Small intestine (tissue), 7 donors: ENCODE measurements around the gene PRELID1. TPM values are rescaled to one million over a fixed set of nuclear protein-coding genes. Genes with fewer than 3 reads are reported as not detected.

Source experiments
- DNase-seq, 2 donors: peaks; one replicate each; pipeline versions ENCODE4 v3.0.0 to v3.0.0-alpha.2; 2013
- FAIRE-seq: peaks from 2 replicates; lab custom pipeline; 2012; peaks lifted over from hg19 to GRCh38; lab: Jason Lieb, UNC
- H3K27ac ChIP-seq, 3 donors: one replicate each; pipeline ENCODE4 v1.5.1; 2013; ENCODE audit warnings: low read length in 2 of 3, mild to moderate bottlenecking in 2 of 3, control low read depth in 1 of 3, inconsistent platforms in 1 of 3, low read depth in 1 of 3, moderate library complexity in 1 of 3
- H3K27me3 ChIP-seq, 3 donors: one replicate each; pipeline ENCODE4 v1.6.1; 2013; ENCODE audit warnings: low read length in 3 of 3, inconsistent platforms in 1 of 3; ENCODE audit not compliant: control insufficient read depth in 3 of 3, insufficient read depth in 3 of 3
- H3K36me3 ChIP-seq, 3 donors: one replicate each; pipeline ENCODE4 v1.6.1; 2013; ENCODE audit warnings: low read length in 3 of 3, inconsistent platforms in 1 of 3, low read depth in 1 of 3, mild to moderate bottlenecking in 1 of 3, moderate library complexity in 1 of 3; ENCODE audit not compliant: control insufficient read depth in 3 of 3, insufficient read depth in 2 of 3
- H3K4me1 ChIP-seq, 3 donors: one replicate each; pipeline ENCODE4 v1.6.1; 2013; ENCODE audit warnings: low read length in 2 of 3, inconsistent platforms in 1 of 3, low read depth in 1 of 3, mild to moderate bottlenecking in 1 of 3, moderate library complexity in 1 of 3; ENCODE audit not compliant: control insufficient read depth in 3 of 3, insufficient read depth in 2 of 3
- H3K4me3 ChIP-seq, 3 donors: one replicate each; pipeline ENCODE4 v1.5.1; 2013; ENCODE audit warnings: low read length in 3 of 3, control low read depth in 1 of 3, inconsistent platforms in 1 of 3, low read depth in 1 of 3, mild to moderate bottlenecking in 1 of 3, moderate library complexity in 1 of 3
- H3K9me3 ChIP-seq, 2 donors: one replicate each; pipeline ENCODE4 v1.6.1; 2013; ENCODE audit warnings: low read depth in 1 of 2, low read length in 1 of 2; ENCODE audit not compliant: control insufficient read depth in 2 of 2, insufficient read depth in 1 of 2
- WGBS, 3 donors: extraction: QIAGEN DNeasy Blood & Tissue Kit; methylation state at CpG; one replicate each; pipeline ENCODE4 v1.1.7; 2013; 5-methylcytosine and 5-hydroxymethylcytosine counted together
- polyA plus RNA-seq, 4 donors: library from polyadenylated mRNA; stranded (reverse) in 3 of 4; unstranded in 1 of 4; fragments of 200-250 nt in 3 of 4; fragments of 120-200 nt in 1 of 4; gene quantifications; one replicate each; pipeline versions ENCODE4 v1.2.1 to v1.2.3, GENCODE V29; 2013
- donor health status: healthy with polysubstance abuse.
- donor health status: control.
- donor health status: control.
- donor health status: Bipolar disorder and iron deficiency.
- donor health status: healthy.

The PRELID1 gene
- polyA plus RNA-seq, 4 donors: 278 to 457 (median 339) TPM

DNA sequence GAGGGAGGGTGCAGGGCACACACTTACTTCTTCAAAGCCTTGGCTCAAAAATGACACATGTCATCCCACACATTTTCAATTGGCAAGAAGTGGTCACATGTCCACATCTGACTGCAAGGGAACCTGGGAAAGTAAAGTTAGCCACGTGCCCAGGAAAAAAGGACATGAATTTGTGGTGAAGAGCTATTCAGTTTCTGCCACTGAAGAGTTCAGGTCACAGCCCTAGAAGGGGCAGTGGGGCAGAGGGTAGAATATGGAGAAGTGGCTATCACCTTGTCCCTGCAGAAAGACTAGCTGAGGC lies 52.2 kb downstream of the PRELID1 start:
- H3K4me1 ChIP-seq: no peaks in the 10 kb centered on the region
- H3K27ac ChIP-seq: no peak overlapping the region

More for the DNA sequence above, 52.2 kb downstream of the PRELID1 start:
- peaks cover 0 to 8% (median 0%) of the 10 kb centered on the region in 3 donors for H3K27me3 ChIP-seq
- FAIRE-seq (no peak), DNase-seq (no peak)
- H3K4me3 ChIP-seq: no peak overlapping the region
- WGBS, 3 donors: 17 to 26% (median 24%) methylated on average over 1 of the region's 1 CpG
- H3K36me3 ChIP-seq: peaks cover 0 to 2% (median 0%) of the 10 kb centered on the region in 3 donors
- peaks cover 0 to 8% of the 10 kb centered on the region in 2 donors for H3K9me3 ChIP-seq

Other genes with a start within 250 kb of the PRELID1 start
- gene FGFR4, start 216.9 kb upstream of the PRELID1 start, polyA plus RNA-seq: 100 to 1,000 TPM in 1 of 4 donors, 10 to 100 TPM in 1, 1 to 10 TPM in 2; 7.6 to 118 (median 39.7) TPM
- gene NSD1, start 170.0 kb upstream of the PRELID1 start, polyA plus RNA-seq: 10 to 100 TPM in 2 of 4 donors, 1 to 10 TPM in 2; 4.3 to 27.2 (median 11.5) TPM
- gene RAB24, start 80 bp upstream of the PRELID1 start, polyA plus RNA-seq: 10 to 100 TPM; 48.1 to 80.1 (median 73.0) TPM
- 10 to 100 TPM; 11.9 to 22.9 (median 14.4) TPM for gene MXD3, start 8.1 kb downstream of the PRELID1 start, polyA plus RNA-seq
- 100 to 1,000 TPM in 2 of 4 donors, 10 to 100 TPM in 2; 73.6 to 304 (median 158) TPM for gene LMAN2, start 47.9 kb downstream of the PRELID1 start, polyA plus RNA-seq
- 10 to 100 TPM; 12.8 to 31.3 (median 20.6) TPM for gene RGS14, start 54.1 kb downstream of the PRELID1 start, polyA plus RNA-seq
- gene SLC34A1, start 80.6 kb downstream of the PRELID1 start, polyA plus RNA-seq: under 1 TPM in 2 of 4 donors, not detected in 2; 0.01 to 0.07 TPM
- not detected for gene PFN3, start 96.9 kb downstream of the PRELID1 start, polyA plus RNA-seq
- gene F12, start 105.8 kb downstream of the PRELID1 start, polyA plus RNA-seq: 10 to 100 TPM in 3 of 4 donors, under 1 TPM in 1; 0.28 to 22.4 (median 18.6) TPM
- 10 to 100 TPM; 17.0 to 29.5 (median 24.4) TPM for gene GRK6, start 122.9 kb downstream of the PRELID1 start, polyA plus RNA-seq
- gene PRR7, start 143.0 kb downstream of the PRELID1 start, polyA plus RNA-seq: 1 to 10 TPM in 3 of 4 donors, under 1 TPM in 1; 0.86 to 3.7 (median 2.0) TPM
- 10 to 100 TPM in 2 of 4 donors, 1 to 10 TPM in 2; 1.6 to 32.0 (median 14.2) TPM for gene DBN1, start 169.8 kb downstream of the PRELID1 start, polyA plus RNA-seq
- gene PDLIM7, start 193.8 kb downstream of the PRELID1 start, polyA plus RNA-seq: 10 to 100 TPM in 2 of 4 donors, 1 to 10 TPM in 2; 3.8 to 44.4 (median 18.3) TPM
- 1 to 10 TPM; 3.1 to 6.0 (median 4.1) TPM for gene DOK3, start 206.0 kb downstream of the PRELID1 start, polyA plus RNA-seq
- 10 to 100 TPM; 81.9 to 95.4 (median 87.6) TPM for gene DDX41, start 213.2 kb downstream of the PRELID1 start, polyA plus RNA-seq